Skeletal muscle satellite cell (primary cell): Measurements from ENCODE around the gene DZIP3. TPM values are rescaled to one million over a fixed set of nuclear protein-coding genes. Genes with fewer than 3 reads are reported as not detected.

Experiments used
- small RNA-seq: library from RNA; depleted of rRNA; stranded (forward); fragments of <200 nt; gene quantifications from one replicate; pipeline ENCODE3, GENCODE V24; 2012

Gene DZIP3

Small RNAs within 50 kb of the gene (small RNA-seq; reads per million reads assigned to genes)
- gene AC092185.1 (not detected), gene RF00156 (not detected)
